WTC11 (cell line): ENCODE results near the gene ETNK2. TPM values are rescaled to one million over a fixed set of nuclear protein-coding genes. Genes with fewer than 3 reads are reported as not detected.

Source experiments
- ATAC-seq: fragments of 200-7000 bp; cut with Tn5 transposase; 2 replicates; pipeline ENCODE4 v1.10.0; 2021; ENCODE audit warnings: mild to moderate bottlenecking, moderate library complexity
- CTCF ChIA-PET: fragments of 300-600 bp; sonication (Branson Sonifier 250); formaldehyde crosslinking; loops from one replicate; lab custom pipeline; 2021; ENCODE audit warnings: antibody characterized with exemption; lab: Charles Lee
- POLR2A ChIA-PET: fragments of 350-600 bp; sonication (Branson Sonifier 250); formaldehyde crosslinking; loops from one replicate; lab custom pipeline; 2021; ENCODE audit warnings: antibody characterized with exemption; lab: Charles Lee
- DNase-seq: peaks from one replicate; pipeline ENCODE4 v3.0.0; 2021; ENCODE audit warnings: low spot score
- H3K27ac Mint-ChIP-seq: 2 replicates; pipeline ENCODE4 v1.8.0; 2021; ENCODE audit warnings: mixed read lengths
- H3K27me3 Mint-ChIP-seq: 2 replicates; pipeline ENCODE4 v1.8.0; 2021; ENCODE audit warnings: low read depth, mild to moderate bottlenecking, moderate library complexity, mixed read lengths
- H3K36me3 Mint-ChIP-seq: 2 replicates; pipeline ENCODE4 v1.8.0; 2021; ENCODE audit warnings: mixed read lengths
- H3K4me1 Mint-ChIP-seq: 2 replicates; pipeline ENCODE4 v1.8.0; 2022; ENCODE audit warnings: mixed read lengths
- H3K4me3 Mint-ChIP-seq: 2 replicates; pipeline ENCODE4 v1.8.0; 2021; ENCODE audit warnings: mild to moderate bottlenecking, moderate library complexity, mixed read lengths
- H3K9me3 Mint-ChIP-seq: 2 replicates; pipeline ENCODE4 v1.8.0; 2021; ENCODE audit warnings: mixed read lengths
- CREM ChIP-seq: sonication (generic); formaldehyde crosslinking; IDR thresholded peaks from 2 replicates; pipeline ENCODE4 v1.8.1; 2022; ENCODE audit warnings: mild to moderate bottlenecking, missing genetic modification reagents, moderate library complexity
- E2F4 ChIP-seq: sonication (generic); formaldehyde crosslinking; IDR thresholded peaks from 2 replicates; pipeline ENCODE4 v1.8.1; 2022; ENCODE audit warnings: low read depth, mild to moderate bottlenecking, moderate library complexity, missing genetic modification reagents, borderline replicate concordance
- ETV6 ChIP-seq: sonication (generic); formaldehyde crosslinking; IDR thresholded peaks from 2 replicates; pipeline ENCODE4 v1.8.1; 2022; ENCODE audit warnings: mild to moderate bottlenecking, missing genetic modification reagents
- HMGA2 ChIP-seq: fragments of 250-450 bp; sonication (Bioruptor Pico); IDR thresholded peaks from 2 replicates; pipeline ENCODE4 v1.4.0; 2021; ENCODE audit warnings: mild to moderate bottlenecking, moderate library complexity
- IRF1 ChIP-seq: sonication (generic); formaldehyde crosslinking; IDR thresholded peaks from 2 replicates; pipeline ENCODE4 v1.8.0; 2023; ENCODE audit warnings: missing genetic modification reagents
- IRF2 ChIP-seq: sonication (generic); formaldehyde crosslinking; IDR thresholded peaks from 2 replicates; pipeline ENCODE4 v1.8.0; 2022; ENCODE audit warnings: low read depth, missing genetic modification reagents, borderline replicate concordance
- KAT7 ChIP-seq: sonication (generic); formaldehyde crosslinking; IDR thresholded peaks from 2 replicates; pipeline ENCODE4 v1.8.1; 2023; ENCODE audit warnings: missing genetic modification reagents, mild to moderate bottlenecking, borderline replicate concordance
- PRDM15 ChIP-seq: sonication (generic); formaldehyde crosslinking; IDR thresholded peaks from 2 replicates; pipeline ENCODE4 v1.8.0; 2022; ENCODE audit warnings: missing genetic modification reagents
- RELA ChIP-seq: sonication (generic); formaldehyde crosslinking; IDR thresholded peaks from 2 replicates; pipeline ENCODE4 v1.8.1; 2022; ENCODE audit warnings: missing genetic modification reagents, mild to moderate bottlenecking, borderline replicate concordance
- TEAD1 ChIP-seq: sonication (generic); formaldehyde crosslinking; IDR thresholded peaks from 2 replicates; pipeline ENCODE4 v1.8.0; 2022; ENCODE audit warnings: mild to moderate bottlenecking, missing genetic modification reagents
- TEAD4 ChIP-seq: sonication (generic); formaldehyde crosslinking; IDR thresholded peaks from 2 replicates; pipeline ENCODE4 v1.8.0; 2022; ENCODE audit warnings: mild to moderate bottlenecking, missing genetic modification reagents
- ZNF121 ChIP-seq: sonication (generic); formaldehyde crosslinking; IDR thresholded peaks from 2 replicates; pipeline ENCODE4 v1.8.0; 2023; ENCODE audit warnings: missing genetic modification reagents
- ZNF138 ChIP-seq: sonication (generic); formaldehyde crosslinking; conservative IDR thresholded peaks from 2 replicates; pipeline ENCODE4 v1.8.1; 2022; ENCODE audit warnings: mild to moderate bottlenecking, moderate library complexity, missing genetic modification reagents
- ZNF317 ChIP-seq: sonication (generic); formaldehyde crosslinking; IDR thresholded peaks from 2 replicates; pipeline ENCODE4 v1.8.1; 2023; ENCODE audit warnings: low read depth, mild to moderate bottlenecking, moderate library complexity, missing genetic modification reagents, borderline replicate concordance
- total RNA-seq: library from RNA; stranded (reverse); gene quantifications from 3 replicates; pipeline ENCODE4 v1.2.3, GENCODE V29; 2021
- TF ChIP-seq, protein P1 (sequence below): sonication (generic); formaldehyde crosslinking; IDR thresholded peaks from 2 replicates; pipeline ENCODE4 v1.8.1; 2022; ENCODE audit warnings: mild to moderate bottlenecking, missing genetic modification reagents, moderate library complexity, borderline replicate concordance
- TF ChIP-seq, protein P2 (sequence below): fragments of 250-450 bp; sonication (Bioruptor Pico); IDR thresholded peaks from 2 replicates; pipeline ENCODE4 v2.1.2; 2022; ENCODE audit warnings: mild to moderate bottlenecking, moderate library complexity
- TF ChIP-seq, protein P3 (sequence below): fragments of 200-600 bp; IDR thresholded peaks from 2 replicates; pipeline ENCODE4 v1.8.0; 2022; ENCODE audit warnings: antibody characterized with exemption

ETNK2 gene
- total RNA-seq, 1 experiment from 2014 or later, result 19.7 TPM

- TF ChIP-seq IRF2 (CRISPR knock-in tag) (no peak), IRF1 (CRISPR knock-in tag) (no peak)
Observed at GRCh38 chr1:204167730-204168129, 15.9 kb upstream of the ETNK2 start (continued).

GRCh38 chr1:204166219-204166618 lies 14.4 kb upstream of the ETNK2 start, which contains the start of gene REN:
Gene REN, minus strand, starts transcription at chr1:204166337. Its CDS starts 44 bp downstream, at chr1:204166293.
- peaks cover 22% of the 10 kb centered on the region for H3K36me3 Mint-ChIP-seq
- TF ChIP-seq ZNF138 (CRISPR knock-in tag), result no peak
- no peak for TF ChIP-seq IRF2 (CRISPR knock-in tag)
- no peak for TF ChIP-seq RELA (CRISPR knock-in tag)
- TF ChIP-seq, protein P1, sequence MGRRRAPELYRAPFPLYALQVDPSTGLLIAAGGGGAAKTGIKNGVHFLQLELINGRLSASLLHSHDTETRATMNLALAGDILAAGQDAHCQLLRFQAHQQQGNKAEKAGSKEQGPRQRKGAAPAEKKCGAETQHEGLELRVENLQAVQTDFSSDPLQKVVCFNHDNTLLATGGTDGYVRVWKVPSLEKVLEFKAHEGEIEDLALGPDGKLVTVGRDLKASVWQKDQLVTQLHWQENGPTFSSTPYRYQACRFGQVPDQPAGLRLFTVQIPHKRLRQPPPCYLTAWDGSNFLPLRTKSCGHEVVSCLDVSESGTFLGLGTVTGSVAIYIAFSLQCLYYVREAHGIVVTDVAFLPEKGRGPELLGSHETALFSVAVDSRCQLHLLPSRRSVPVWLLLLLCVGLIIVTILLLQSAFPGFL (CRISPR knock-in tag), result no peak
- TF ChIP-seq TEAD4 (CRISPR knock-in tag), result no peak
- no peak for TF ChIP-seq KAT7 (CRISPR knock-in tag)
- TF ChIP-seq ZNF317, result no peak
- no peak for TF ChIP-seq CREM (CRISPR knock-in tag)
- TF ChIP-seq, protein P2, sequence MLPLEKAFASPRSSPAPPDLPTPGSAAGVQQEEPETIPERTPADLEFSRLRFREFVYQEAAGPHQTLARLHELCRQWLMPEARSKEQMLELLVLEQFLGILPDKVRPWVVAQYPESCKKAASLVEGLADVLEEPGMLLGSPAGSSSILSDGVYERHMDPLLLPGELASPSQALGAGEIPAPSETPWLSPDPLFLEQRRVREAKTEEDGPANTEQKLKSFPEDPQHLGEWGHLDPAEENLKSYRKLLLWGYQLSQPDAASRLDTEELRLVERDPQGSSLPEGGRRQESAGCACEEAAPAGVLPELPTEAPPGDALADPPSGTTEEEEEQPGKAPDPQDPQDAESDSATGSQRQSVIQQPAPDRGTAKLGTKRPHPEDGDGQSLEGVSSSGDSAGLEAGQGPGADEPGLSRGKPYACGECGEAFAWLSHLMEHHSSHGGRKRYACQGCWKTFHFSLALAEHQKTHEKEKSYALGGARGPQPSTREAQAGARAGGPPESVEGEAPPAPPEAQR, result no peak
- TF ChIP-seq PRDM15, result no peak
- no peak for TF ChIP-seq ZNF121
- DNase-seq, result no peak
- no peak within 1 kb of the TSS for H3K27ac Mint-ChIP-seq
- peaks cover 18% of the 10 kb centered on the region for H3K27me3 Mint-ChIP-seq
- CTCF ChIA-PET, result interaction anchor here (0.6 to 8.4 kb wide), 7 partner anchors 32 to 232 kb away, joined by 3 to 159 read pairs (median 5); partner anchors contain the start of gene GOLT1A
- peaks cover 30% of the 10 kb centered on the region for H3K9me3 Mint-ChIP-seq
- no peak within 1 kb of the TSS for H3K4me3 Mint-ChIP-seq
- no peak for ATAC-seq
- POLR2A ChIA-PET, result no interaction called here
- peaks cover 2% of the 10 kb centered on the region; the same call in 1 of the 2 replicates for H3K4me1 Mint-ChIP-seq

DNA sequence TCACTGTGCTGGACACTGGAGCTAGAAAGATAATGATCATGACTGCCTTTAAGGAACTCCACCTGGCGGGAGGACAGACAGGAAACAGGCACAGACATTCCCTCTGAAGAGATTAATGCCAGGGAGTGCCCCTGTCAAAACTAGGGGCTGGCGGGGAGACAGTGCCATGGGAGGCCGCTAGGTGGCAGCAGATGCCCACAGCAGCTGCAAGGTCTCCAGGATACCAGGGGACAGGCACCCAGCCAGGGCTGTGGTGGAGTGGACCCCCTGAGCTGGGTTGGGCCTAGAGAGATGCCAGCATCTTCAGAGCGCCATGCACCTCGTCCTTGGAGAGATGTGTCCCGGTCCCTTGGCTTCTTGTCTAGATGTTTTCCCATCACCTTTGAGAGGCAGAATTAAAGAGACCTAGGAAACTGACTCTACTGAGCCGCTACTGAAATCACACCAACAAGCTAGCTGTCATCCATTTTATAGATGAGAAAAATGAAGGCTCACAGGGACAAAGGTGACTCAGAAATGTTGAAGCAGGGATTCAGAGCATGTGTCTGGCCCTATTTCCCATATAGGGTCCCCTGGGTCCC lies 10.7 kb upstream of the ETNK2 start:
- Mint-ChIP-seq H3K4me3 (no peak overlapping the region), H3K9me3 (peaks cover 5% of the 10 kb centered on the region), H3K27me3 (peaks cover 9% of the 10 kb centered on the region), H3K27ac (no peak overlapping the region), H3K36me3 (no peaks in the 10 kb centered on the region), H3K4me1 (peaks cover 2% of the 10 kb centered on the region; the same call in 1 of the 2 replicates)
- ATAC-seq (peak; percentile 98), DNase-seq (peak; percentile 94)
- CTCF ChIA-PET, result interaction anchor here (0.5 to 8.4 kb wide), 82 partner anchors 8 to 817 kb away, joined by 3 to 159 read pairs (median 4); partner anchors contain the start of genes ETNK2, GOLT1A, KISS1 and PLEKHA6
- no peak for TF ChIP-seq ZNF138 (CRISPR knock-in tag)
- peak; percentile 55; the same call in 1 of the 2 replicates for TF ChIP-seq TEAD1
- TF ChIP-seq, protein P3, sequence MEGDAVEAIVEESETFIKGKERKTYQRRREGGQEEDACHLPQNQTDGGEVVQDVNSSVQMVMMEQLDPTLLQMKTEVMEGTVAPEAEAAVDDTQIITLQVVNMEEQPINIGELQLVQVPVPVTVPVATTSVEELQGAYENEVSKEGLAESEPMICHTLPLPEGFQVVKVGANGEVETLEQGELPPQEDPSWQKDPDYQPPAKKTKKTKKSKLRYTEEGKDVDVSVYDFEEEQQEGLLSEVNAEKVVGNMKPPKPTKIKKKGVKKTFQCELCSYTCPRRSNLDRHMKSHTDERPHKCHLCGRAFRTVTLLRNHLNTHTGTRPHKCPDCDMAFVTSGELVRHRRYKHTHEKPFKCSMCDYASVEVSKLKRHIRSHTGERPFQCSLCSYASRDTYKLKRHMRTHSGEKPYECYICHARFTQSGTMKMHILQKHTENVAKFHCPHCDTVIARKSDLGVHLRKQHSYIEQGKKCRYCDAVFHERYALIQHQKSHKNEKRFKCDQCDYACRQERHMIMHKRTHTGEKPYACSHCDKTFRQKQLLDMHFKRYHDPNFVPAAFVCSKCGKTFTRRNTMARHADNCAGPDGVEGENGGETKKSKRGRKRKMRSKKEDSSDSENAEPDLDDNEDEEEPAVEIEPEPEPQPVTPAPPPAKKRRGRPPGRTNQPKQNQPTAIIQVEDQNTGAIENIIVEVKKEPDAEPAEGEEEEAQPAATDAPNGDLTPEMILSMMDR, result peak; percentile 99
- no peak for TF ChIP-seq RELA (CRISPR knock-in tag)
- no peak for TF ChIP-seq E2F4
- TF ChIP-seq ETV6, result peak; percentile 48; the same call in 1 of the 2 replicates
- no peak for TF ChIP-seq HMGA2 (CRISPR knock-in tag)
- POLR2A ChIA-PET, result interaction anchor here (0.6 to 1.1 kb wide), 4 partner anchors 11 to 236 kb away, joined by 3 read pairs; partner anchors contain the start of gene ETNK2
